C4-2B (cell line): ENCODE data around the gene CSN1S1.
"Not testable (repeated sequence)": the region's sequence is repeated elsewhere in the genome, so short reads cannot be mapped to it uniquely, and the experiment has no call there.

ENCODE experiments used
- H3K27ac ChIP-seq: fragments of 450-650 bp; 2 replicates; pipeline ENCODE4 v1.5.1; 2017
- ZFX ChIP-seq: fragments of 450-650 bp; IDR thresholded peaks from 2 replicates; pipeline ENCODE4 v1.6.1; 2017
- TF ChIP-seq, protein P1 (sequence below): fragments of 450-650 bp; conservative IDR thresholded peaks from 2 replicates; pipeline ENCODE4 v1.5.1; 2017; ENCODE audit warnings: mild to moderate bottlenecking

CSN1S1 gene

DNA sequence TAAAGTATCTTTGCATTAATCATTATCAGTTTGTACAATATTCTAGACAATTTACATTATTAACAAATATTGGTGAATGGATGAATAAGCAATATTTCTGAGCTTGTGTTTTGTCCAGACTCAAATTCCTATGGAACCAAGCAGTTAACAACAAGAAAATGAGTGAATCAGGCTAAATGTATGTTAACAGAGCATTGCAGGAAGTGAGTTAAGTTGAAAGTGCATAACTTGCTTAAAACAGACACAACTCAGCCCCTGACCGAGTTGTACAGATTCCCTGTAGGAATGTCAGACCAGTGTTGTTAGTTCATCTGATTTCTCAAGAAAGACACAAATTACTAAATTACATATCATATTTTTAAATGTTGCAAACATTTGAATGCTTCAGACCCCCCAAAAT lies 23.7 kb upstream of the CSN1S1 start:
- no peak for TF ChIP-seq ZFX
- TF ChIP-seq, protein P1, sequence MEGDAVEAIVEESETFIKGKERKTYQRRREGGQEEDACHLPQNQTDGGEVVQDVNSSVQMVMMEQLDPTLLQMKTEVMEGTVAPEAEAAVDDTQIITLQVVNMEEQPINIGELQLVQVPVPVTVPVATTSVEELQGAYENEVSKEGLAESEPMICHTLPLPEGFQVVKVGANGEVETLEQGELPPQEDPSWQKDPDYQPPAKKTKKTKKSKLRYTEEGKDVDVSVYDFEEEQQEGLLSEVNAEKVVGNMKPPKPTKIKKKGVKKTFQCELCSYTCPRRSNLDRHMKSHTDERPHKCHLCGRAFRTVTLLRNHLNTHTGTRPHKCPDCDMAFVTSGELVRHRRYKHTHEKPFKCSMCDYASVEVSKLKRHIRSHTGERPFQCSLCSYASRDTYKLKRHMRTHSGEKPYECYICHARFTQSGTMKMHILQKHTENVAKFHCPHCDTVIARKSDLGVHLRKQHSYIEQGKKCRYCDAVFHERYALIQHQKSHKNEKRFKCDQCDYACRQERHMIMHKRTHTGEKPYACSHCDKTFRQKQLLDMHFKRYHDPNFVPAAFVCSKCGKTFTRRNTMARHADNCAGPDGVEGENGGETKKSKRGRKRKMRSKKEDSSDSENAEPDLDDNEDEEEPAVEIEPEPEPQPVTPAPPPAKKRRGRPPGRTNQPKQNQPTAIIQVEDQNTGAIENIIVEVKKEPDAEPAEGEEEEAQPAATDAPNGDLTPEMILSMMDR = no peak
- no peak overlapping the region for H3K27ac ChIP-seq

GRCh38 chr4:69909195-69909594 lies 21.7 kb upstream of the CSN1S1 start:
- no peak for TF ChIP-seq ZFX
- TF ChIP-seq, protein P1 = no peak
- no peak overlapping the region for H3K27ac ChIP-seq

DNA sequence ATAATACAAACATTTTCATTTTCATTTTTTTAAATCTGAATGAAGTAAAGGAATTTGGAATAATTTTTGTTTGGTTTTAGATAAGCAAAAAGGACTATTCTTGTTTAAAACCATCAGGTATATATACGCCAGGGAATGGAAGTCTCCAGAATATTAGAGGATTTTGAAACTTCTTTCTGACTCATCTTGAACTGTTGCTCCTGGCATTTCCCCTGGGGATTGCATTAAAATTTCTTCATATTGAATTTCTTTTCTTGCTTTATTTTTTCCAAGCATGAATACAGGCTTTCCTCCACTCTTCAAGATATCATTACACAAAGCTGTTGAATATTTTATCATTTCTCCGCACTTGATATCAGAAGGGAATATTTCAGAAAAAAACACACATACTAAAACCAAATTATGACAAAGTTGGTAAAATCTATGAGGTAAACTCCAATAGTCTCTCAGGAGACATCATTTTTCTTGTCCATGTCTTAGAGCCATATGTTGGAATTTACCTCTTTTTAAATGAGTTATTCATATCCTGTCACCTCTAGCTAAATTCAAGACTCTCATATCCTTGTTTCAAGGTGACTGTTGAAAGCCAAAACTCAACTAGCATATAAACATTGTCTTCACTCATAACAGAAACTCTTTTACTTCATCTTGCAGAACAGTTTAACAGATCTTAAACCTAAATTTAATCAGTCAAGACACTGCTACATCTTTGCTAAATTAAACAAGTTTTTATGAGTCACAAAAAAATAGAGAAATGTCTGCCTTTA lies 20.7 kb upstream of the CSN1S1 start:
- TF ChIP-seq ZFX = no peak
- TF ChIP-seq, protein P1 = no peak
- no peak overlapping the region for H3K27ac ChIP-seq

GRCh38 chr4:69920874-69921273 lies 10.0 kb upstream of the CSN1S1 start:
- no peak for TF ChIP-seq ZFX
- TF ChIP-seq, protein P1 = no peak
- H3K27ac ChIP-seq = no peak overlapping the region

GRCh38 chr4:69923782-69924410 lies 7.0 kb upstream of the CSN1S1 start:
- H3K27ac ChIP-seq = not testable (repeated sequence)

DNA sequence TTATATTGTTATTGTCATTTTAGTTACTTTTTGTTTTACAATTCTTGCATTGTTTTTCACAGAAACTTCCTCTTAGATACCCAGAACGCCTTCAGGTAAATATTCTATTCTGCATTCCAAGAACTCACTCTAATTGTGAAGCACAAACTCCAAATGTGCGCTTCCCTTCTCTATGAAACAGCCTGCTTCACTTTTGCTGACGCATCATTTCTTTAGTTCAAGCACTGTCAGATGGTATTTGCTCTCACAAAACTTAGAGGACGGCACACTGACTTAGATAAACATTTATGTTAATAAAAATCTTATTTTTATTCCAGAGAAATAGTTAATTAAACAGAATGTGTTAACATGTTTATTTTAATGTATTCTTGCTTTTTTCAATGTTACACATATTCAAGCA lies 3.3 kb downstream of the CSN1S1 start:
- no peak overlapping the region for H3K27ac ChIP-seq

DNA sequence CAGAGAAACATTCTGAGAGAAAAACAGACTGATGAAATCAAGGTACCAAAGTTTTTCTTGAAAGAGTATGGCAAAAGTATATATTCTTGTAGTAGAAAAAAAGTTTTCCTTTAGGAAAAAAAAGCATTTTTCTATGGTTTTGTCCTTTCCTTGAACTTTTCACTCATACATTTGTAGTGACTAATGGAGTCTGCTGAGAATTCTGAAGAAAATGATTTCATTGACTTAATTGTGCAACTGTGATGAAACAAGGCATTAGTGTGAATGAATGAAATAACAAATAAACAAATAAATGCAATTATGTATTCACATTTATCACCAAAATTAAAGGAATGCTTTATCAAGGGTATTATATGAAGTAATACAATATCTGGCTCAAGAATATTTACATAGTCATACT lies 5.7 kb downstream of the CSN1S1 start:
- H3K27ac ChIP-seq = no peak overlapping the region
- no peak for TF ChIP-seq ZFX
- TF ChIP-seq, protein P1 = no peak

More for the DNA sequence above, 3.3 kb downstream of the CSN1S1 start:
- TF ChIP-seq, protein P1 = no peak
- TF ChIP-seq ZFX = no peak

DNA sequence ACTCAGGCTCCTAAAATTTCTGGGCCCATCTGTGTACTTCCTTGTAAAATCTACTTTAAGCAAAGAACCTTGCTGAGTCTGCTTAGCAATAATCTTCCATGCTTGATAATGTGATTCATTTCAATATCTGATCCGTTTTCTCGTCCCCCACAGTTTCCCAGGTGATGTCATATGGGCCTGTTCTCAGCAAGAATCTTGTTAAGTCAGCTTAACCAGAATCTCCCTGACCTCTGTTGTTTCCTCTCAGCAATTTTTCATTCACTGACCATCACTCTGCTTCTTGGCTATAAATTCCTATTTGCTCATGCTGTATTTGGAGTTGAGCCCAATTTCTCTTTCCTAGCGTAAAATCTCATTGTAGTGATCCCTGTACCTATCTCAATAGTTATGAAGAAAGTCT lies 20.7 kb downstream of the CSN1S1 start:
- TF ChIP-seq, protein P1 = no peak
- no peak for TF ChIP-seq ZFX
- no peak overlapping the region for H3K27ac ChIP-seq
